SK-N-SH (cell line): ENCODE results near the gene TNFRSF21.

ENCODE experiments used
- CHD2 ChIP-seq: fragments of 150-350 bp; IDR thresholded peaks from 2 replicates; pipeline ENCODE4 v1.6.1; 2018; ENCODE audit warnings: low read length; ENCODE audit not compliant: partially characterized antibody
- CTCF ChIP-seq: fragments of 200-600 bp; sonication (generic); IDR thresholded peaks from 2 replicates; pipeline ENCODE4 v1.6.1; 2017; ENCODE audit warnings: antibody characterized with exemption, mild to moderate bottlenecking, moderate library complexity
- FOXJ3 ChIP-seq: sonication (generic); formaldehyde crosslinking; IDR thresholded peaks from 2 replicates; pipeline ENCODE4 v1.5.1; 2020; ENCODE audit warnings: mild to moderate bottlenecking, missing genetic modification reagents
- JUND ChIP-seq: IDR thresholded peaks from 2 replicates; pipeline ENCODE4 v1.4.0; 2012
- MAX ChIP-seq: IDR thresholded peaks from 2 replicates; pipeline ENCODE4 v1.4.0; 2012; ENCODE audit warnings: low read depth
- POLR2AphosphoS5 ChIP-seq: IDR thresholded peaks from 2 replicates; pipeline ENCODE4 v1.6.1; 2012; ENCODE audit warnings: low read depth, low read length
- REST ChIP-seq: IDR thresholded peaks from 2 replicates; pipeline ENCODE4 v1.6.1; 2012; ENCODE audit warnings: mild to moderate bottlenecking, low read depth, low read length, moderate library complexity
- RFX5 ChIP-seq: IDR thresholded peaks from 2 replicates; pipeline ENCODE4 v1.6.1; 2012; ENCODE audit warnings: mild to moderate bottlenecking, improper control_type of control experiment, low read length
- RXRA ChIP-seq: IDR thresholded peaks from 2 replicates; pipeline ENCODE4 v1.4.0; 2012; ENCODE audit warnings: low read depth, mild to moderate bottlenecking, borderline replicate concordance
- TAF1 ChIP-seq: IDR thresholded peaks from 2 replicates; pipeline ENCODE4 v1.6.1; 2012; ENCODE audit warnings: low read depth, mild to moderate bottlenecking, low read length, moderate library complexity, borderline replicate concordance
- TEAD4 ChIP-seq: IDR thresholded peaks from 2 replicates; pipeline ENCODE4 v1.4.0; 2012; ENCODE audit warnings: mild to moderate bottlenecking, borderline replicate concordance; ENCODE audit not compliant: insufficient read depth
- USF2 ChIP-seq: fragments of 150-350 bp; IDR thresholded peaks from 2 replicates; pipeline ENCODE4 v1.6.1; 2017; ENCODE audit warnings: antibody characterized with exemption, low read length, low read depth, borderline replicate concordance

- TF ChIP-seq RXRA (no peak), TAF1 (no peak), CTCF (no peak), USF2 (no peak), TEAD4 (no peak), CHD2 (no peak), REST (no peak), RFX5 (no peak), MAX (no peak), FOXJ3 (CRISPR knock-in tag) (no peak), POLR2AphosphoS5 (no peak), JUND (no peak)
These were observed 24.6 kb upstream of the TNFRSF21 start for GRCh38 chr6:47334334-47334733.
